CD1c-positive myeloid dendritic cell (primary cell): ENCODE measurements around the gene ELOVL6.
"Not testable (repeated sequence)": the region's sequence is repeated elsewhere in the genome, so short reads cannot be mapped to it uniquely, and the experiment has no call there.

Experiments
- DNase-seq: peaks from one replicate; pipeline ENCODE4 v3.0.0-alpha.2; 2016; ENCODE audit errors: extremely low spot score

ELOVL6 gene

GRCh38 chr4:110075083-110075738, 123.2 kb downstream of the ELOVL6 start:
- no peak for DNase-seq

GRCh38 chr4:110074570-110074969, 123.8 kb downstream of the ELOVL6 start:
- no peak for DNase-seq

GRCh38 chr4:110073053-110073845, 125.2 kb downstream of the ELOVL6 start:
- DNase-seq, result no peak

DNA sequence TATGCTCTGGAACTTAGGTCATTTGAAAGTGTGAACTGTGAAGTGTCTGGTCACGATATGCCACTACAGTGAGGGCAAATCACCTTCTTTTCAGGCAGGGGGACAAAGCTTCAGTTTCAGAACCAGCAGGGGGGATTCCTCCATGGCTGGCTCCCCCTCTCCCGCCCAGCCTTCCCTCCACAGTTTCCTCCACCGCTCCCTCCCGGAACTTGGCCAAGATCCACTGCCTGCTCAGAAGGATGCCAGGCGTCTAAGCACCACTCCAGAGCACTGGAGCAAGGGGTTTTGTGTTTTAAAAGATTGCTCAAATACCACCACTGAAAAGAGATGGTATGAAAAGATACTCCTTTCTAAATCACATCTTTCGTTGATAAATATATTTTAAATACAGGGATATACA, 126.9 kb downstream of the ELOVL6 start:
- DNase-seq, result no peak

DNA sequence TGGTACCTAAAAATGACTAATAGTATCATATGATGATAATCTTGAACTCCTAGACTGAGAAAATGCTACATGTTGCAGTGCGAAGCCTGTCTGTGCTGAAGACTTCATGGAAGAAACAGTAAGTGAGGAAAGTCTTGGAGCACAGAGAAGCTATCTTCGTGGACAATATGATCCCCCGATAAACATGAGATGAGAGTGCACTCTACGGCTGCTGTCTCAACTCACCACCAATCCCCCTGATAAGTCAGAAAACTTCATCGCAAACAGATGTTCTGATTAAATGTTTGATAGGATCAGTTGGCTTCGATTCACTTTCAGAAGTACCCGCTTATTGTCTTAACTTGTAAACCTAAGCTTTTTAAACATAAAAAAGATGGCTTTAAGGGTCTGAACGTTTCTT, 130.2 kb downstream of the ELOVL6 start:
- DNase-seq, result no peak

DNA sequence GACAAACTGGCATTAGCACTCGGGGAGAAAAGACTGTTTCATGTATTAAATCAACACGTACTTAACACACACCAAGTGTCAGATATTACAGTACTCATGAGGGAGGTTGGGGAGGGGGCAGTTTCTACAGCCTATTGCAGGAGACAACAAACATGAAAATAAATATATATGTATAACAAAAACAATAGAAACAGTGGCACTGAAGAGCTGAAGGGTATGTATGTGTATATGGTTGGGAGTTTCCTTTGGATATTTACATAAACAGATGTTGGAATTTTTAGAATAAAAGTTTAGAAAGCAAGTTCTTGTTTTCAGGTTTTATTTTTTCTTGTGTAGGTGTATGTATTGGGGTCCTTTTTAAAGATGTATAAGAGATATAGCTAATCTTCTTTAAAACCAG, 133.5 kb downstream of the ELOVL6 start:
- no peak for DNase-seq

- no peak for DNase-seq
These were observed 134.1 kb downstream of the ELOVL6 start for GRCh38 chr4:110064295-110064694.

- DNase-seq, result no peak
These were observed 136.2 kb downstream of the ELOVL6 start for GRCh38 chr4:110062166-110062565.

DNA sequence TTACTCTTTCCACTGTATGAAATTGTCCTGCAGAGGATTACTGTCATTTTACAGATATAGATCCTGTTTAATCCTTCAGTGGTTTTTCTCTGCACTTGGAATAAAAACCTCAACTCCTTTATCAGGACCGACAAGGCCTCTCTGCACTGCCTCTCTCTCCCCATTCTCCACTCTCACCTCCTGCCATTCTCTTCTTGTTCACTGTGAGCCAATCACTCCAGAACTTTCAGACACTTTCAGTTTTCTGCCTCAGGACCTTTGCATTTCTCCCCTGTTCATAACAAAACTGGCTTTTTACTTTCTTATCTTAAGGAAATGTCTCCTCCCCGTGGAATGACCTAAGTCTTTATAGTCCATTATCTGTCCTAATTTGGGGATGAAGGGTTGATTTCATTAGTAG, 137.3 kb downstream of the ELOVL6 start:
- no peak for DNase-seq

DNA sequence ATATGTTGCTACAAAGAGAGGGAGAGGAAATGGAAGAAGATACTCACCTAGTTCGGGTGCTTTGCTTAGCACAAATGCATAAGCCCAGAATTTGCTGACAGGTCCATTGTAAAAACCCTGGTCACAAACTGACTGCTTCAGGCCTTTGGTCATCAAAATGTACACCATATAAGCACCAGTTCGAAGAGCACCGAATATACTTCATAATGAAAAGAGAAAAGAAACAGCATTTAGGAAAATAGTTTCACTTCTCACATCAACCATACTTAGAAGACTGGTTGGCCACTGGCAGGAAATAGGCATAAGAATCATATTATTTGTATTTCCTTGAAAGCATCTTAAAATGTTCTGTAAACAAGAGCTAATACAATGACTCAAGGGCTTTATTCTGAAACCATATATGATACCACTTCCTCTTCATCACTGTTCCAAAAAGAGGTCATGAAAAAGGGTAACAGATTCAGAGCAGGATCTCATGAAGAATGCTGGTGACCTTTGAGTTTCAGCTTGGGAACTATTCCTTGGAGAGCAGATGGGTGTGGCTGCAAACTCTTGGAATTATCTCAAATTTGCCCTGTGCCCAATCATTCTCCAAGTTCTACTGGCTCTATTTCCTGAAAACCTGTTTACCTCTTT, 138.7 kb downstream of the ELOVL6 start:
- peak; percentile 59 for DNase-seq

- no peak for DNase-seq
These were observed 139.7 kb downstream of the ELOVL6 start for GRCh38 chr4:110058677-110059076.

DNA sequence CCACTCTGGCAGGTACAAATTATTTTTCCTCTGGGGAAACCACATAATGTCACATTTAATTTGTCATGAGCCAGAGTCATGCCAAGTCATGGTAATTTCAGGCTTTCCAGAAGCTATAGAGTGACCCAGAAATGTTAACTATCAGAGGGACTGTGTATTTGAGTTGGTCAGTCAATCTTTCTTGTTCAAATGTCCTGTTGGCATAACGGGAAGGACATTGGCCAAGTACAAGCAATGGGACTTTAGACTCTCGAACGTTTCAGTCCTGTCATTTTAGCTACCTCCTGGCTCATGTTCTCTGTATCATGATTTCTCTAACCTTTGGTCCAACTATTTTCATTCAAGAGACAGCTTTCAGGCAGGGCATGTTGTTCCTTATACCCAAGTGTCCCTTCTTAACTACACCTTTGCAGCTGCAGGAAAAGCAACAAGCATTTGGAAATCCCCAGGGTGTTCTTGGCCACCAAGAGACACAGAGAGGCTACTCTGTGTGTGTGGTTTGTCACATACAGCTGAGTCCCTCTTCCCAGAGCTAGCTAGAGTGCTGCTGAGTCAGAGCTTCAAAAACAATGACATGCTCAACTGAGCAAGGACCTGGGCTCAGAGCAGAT, 143.2 kb downstream of the ELOVL6 start:
- no peak for DNase-seq

DNA sequence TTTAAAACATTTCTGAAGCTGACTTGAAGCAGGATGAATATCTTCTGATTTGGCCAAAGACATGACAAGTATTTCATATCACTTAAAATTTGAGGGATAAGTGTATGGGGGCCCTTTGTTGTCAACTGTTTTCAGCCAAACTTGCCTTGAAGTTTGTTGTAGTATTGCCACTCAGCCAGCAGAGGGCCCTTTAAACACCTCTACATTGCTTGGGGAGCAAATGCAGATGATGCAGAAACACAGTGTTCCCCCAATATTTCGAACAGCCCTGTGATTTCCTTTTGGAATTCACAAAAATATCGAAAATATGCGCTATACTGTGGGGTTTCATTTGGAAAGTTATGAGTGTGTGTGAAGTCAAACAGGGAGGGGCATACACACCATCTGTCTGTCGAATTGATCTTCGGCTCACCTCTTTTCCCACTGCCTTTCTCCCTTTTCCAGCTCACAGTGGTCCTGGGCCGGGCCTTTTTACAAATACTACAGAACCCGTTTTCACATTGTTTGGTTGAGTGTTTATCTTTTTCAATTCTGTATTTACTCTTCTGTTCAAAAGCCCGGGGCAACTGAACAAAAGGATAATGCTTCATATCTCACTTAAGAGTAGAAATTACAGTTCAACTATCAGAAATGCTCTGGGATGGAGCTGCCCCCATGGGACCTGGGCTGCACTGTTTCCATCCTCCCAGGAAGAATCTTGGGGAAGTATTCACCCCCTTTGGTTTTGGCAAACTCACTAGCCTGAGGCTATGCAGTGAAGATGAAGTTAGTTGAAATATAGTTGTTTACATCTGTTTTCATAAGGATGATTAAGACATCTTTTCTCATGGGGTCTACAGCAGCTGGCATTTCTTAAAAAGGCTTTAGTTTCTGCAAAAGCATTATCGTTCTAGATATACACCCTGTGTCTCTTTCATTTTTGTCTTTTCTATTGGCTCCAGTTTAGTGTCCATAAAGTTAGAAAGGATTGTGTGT, 148.2 kb downstream of the ELOVL6 start:
- peak; percentile 58 for DNase-seq

DNA sequence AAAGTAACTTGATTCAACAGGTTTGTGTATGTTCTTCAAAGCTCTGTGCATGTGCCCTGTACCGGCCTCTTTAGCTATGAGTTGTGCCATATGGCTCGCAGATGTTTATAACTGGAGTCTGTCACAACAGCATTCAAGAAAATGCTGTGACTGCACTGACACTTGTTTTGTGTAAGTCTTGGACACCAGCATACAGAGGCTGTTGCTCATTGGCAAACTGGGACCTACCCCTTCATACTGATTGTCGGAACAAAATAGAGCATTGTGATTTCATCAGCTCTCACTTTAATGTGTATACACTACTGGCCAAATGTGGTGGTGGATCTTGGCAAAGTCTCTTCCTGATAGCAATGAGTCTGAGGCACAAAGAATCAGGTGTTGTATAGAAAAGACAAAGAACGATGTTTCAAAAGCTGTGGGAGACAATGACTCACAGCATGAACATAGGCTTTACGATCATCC, 151.8 kb downstream of the ELOVL6 start:
- DNase-seq, result no peak

GRCh38 chr4:110042545-110043517, 155.6 kb downstream of the ELOVL6 start:
- no peak for DNase-seq

DNA sequence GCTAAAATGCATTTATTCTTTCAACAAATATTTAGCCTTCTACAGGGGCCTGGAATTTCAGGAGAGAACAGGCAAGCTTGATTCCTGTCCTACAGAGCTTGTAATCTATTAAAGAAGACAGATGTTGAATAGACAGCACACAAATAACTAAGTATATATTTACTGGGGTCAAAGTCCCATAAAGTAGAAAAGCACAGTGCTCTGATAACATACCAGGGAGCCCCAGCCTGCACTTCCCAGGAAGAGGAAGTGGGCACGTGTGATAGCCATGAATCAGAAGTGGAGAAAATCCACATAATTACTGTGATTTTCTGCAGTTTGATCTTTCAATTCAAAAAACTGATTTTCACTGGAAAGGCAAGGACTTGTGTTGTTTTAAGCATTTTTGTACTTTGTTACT, 156.7 kb downstream of the ELOVL6 start:
- DNase-seq, result peak; percentile 19

DNA sequence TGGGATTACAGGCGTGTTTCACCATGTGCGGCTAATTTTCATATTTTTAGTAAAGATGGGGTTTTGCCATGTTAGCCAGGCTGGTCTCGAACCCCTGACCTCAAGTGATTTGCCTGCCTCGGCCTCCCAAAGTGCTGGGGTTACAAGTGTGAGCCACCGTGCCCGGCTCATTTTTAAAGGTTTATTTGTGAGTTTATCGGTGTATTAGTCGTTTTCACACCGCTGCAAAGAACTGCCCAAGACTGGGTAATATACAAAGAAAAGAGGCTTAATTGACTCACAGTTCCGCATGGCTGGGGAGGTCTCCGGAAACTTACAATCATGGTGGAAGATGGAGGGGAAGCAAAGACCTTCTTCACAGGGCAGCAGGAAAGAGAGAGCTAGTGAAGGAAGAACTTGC, 159.3 kb downstream of the ELOVL6 start:
- DNase-seq, result not testable (repeated sequence)

GRCh38 chr4:110034026-110034393, 164.4 kb downstream of the ELOVL6 start:
- peak; percentile 89 for DNase-seq

GRCh38 chr4:110033355-110034025, 164.9 kb downstream of the ELOVL6 start:
- no peak for DNase-seq
